ENCODE measurements around the gene OR4K14.
"Not testable (repeated sequence)": the region's sequence is repeated elsewhere in the genome, so short reads cannot be mapped to it uniquely, and the experiment has no call there.

The OR4K14 gene

GRCh38 chr14:19993438-19993837 is 25.7 kb downstream of the OR4K14 start:
- Histone ChIP-seq H3K79me2 (no peaks in the 10 kb centered on the region), H3K9ac (no peak overlapping the region), H3K4me2 (ENCODE audit: low read length) (no peak overlapping the region), H3K36me3 (ENCODE audit: control insufficient read depth, insufficient read depth, low read length) (no peaks in the 10 kb centered on the region), H3K27me3 (ENCODE audit: control insufficient read depth, insufficient read depth, low read length) (no peaks in the 10 kb centered on the region), H3K4me3 (ENCODE audit: low read depth, low read length) (no peak overlapping the region), H3K27ac (no peak overlapping the region), H3K4me1 (no peaks in the 10 kb centered on the region), H3K9me3 (ENCODE audit: control insufficient read depth, low read length) (no peaks in the 10 kb centered on the region), H2AFZ (no peak overlapping the region)
- TF ChIP-seq, protein P1, sequence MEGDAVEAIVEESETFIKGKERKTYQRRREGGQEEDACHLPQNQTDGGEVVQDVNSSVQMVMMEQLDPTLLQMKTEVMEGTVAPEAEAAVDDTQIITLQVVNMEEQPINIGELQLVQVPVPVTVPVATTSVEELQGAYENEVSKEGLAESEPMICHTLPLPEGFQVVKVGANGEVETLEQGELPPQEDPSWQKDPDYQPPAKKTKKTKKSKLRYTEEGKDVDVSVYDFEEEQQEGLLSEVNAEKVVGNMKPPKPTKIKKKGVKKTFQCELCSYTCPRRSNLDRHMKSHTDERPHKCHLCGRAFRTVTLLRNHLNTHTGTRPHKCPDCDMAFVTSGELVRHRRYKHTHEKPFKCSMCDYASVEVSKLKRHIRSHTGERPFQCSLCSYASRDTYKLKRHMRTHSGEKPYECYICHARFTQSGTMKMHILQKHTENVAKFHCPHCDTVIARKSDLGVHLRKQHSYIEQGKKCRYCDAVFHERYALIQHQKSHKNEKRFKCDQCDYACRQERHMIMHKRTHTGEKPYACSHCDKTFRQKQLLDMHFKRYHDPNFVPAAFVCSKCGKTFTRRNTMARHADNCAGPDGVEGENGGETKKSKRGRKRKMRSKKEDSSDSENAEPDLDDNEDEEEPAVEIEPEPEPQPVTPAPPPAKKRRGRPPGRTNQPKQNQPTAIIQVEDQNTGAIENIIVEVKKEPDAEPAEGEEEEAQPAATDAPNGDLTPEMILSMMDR (IDR thresholded peaks at IDR 0.05) = no peak

DNA sequence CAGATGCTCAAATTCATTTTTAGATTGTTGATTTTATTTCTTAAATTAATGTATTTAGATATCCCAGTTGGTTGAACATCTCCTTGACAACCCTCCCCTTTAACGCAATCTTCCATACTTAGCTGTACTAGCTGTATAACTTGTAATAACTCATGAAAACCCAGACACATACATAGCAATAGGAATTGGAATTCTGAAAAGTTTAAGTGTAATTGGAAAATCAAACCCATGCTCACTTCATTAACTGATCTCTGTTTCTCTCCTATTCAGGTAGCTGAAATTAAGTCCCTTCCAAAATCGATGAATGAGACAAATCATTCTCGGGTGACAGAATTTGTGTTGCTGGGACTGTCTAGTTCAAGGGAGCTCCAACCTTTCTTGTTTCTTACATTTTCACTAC is 43.8 kb downstream of the OR4K14 start, which contains the start of gene OR4K15:
Gene OR4K15, plus strand, starts transcription at position 301 of the 400 bp plus-strand sequence. Its CDS starts 0 bp downstream, at position 301.
- no peaks in the 10 kb centered on the region for H3K4me1 ChIP-seq
- H3K79me2 ChIP-seq = no peaks in the 10 kb centered on the region
- no peak within 1 kb of the TSS for H3K4me3 ChIP-seq (ENCODE audit: low read depth, low read length)
- H3K4me2 ChIP-seq (ENCODE audit: low read length) = no peak within 1 kb of the TSS
- H3K9me3 ChIP-seq (ENCODE audit: control insufficient read depth, low read length) = no peaks in the 10 kb centered on the region
- TF ChIP-seq, protein P1 (IDR thresholded peaks at IDR 0.05) = no peak
- no peak within 1 kb of the TSS for H3K27ac ChIP-seq
- no peak within 1 kb of the TSS for H2AFZ ChIP-seq
- no peaks in the 10 kb centered on the region for H3K36me3 ChIP-seq (ENCODE audit: control insufficient read depth, insufficient read depth, low read length)
- H3K9ac ChIP-seq = no peak within 1 kb of the TSS
- no peaks in the 10 kb centered on the region for H3K27me3 ChIP-seq (ENCODE audit: control insufficient read depth, insufficient read depth, low read length)

DNA sequence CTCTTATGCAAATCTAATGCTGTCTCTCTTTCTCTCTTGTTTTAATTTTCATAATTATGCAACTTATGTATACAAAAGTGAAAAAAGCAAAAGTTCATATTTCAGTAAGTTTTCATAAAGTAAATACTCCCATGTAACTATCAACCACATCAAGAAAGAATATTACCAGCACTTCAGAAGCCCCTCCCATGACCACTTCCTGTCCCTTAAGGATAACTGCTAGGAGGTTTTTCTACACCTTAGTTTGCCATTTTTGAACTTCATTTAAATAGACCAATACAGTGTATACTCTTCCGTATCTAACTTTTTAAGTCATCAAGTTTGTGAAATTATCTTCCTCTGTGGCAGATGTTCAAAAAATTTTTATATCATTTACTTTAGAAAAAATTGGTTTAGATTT is 44.3 kb downstream of the OR4K14 start:
- H3K4me1 ChIP-seq = no peaks in the 10 kb centered on the region
- H3K4me3 ChIP-seq (ENCODE audit: low read depth, low read length) = no peak overlapping the region
- H3K27ac ChIP-seq = no peak overlapping the region
- TF ChIP-seq, protein P1 (IDR thresholded peaks at IDR 0.05) = no peak
- H3K36me3 ChIP-seq (ENCODE audit: control insufficient read depth, insufficient read depth, low read length) = no peaks in the 10 kb centered on the region
- no peaks in the 10 kb centered on the region for H3K27me3 ChIP-seq (ENCODE audit: control insufficient read depth, insufficient read depth, low read length)
- H3K9ac ChIP-seq = no peak overlapping the region
- H3K9me3 ChIP-seq (ENCODE audit: control insufficient read depth, low read length) = no peaks in the 10 kb centered on the region
- H2AFZ ChIP-seq = no peak overlapping the region
- H3K79me2 ChIP-seq = no peaks in the 10 kb centered on the region
- H3K4me2 ChIP-seq (ENCODE audit: low read length) = no peak overlapping the region

- not testable (repeated sequence) for H3K9me3 ChIP-seq (ENCODE audit: control insufficient read depth, low read length); H3K4me2 ChIP-seq (ENCODE audit: low read length); H3K27me3 ChIP-seq (ENCODE audit: control insufficient read depth, insufficient read depth, low read length); H3K4me3 ChIP-seq (ENCODE audit: low read depth, low read length); H3K4me1 ChIP-seq; H3K9ac ChIP-seq; H3K27ac ChIP-seq; H3K79me2 ChIP-seq; H2AFZ ChIP-seq; H3K36me3 ChIP-seq (ENCODE audit: control insufficient read depth, insufficient read depth, low read length)
Observed at GRCh38 chr14:19969735-19970134, 49.4 kb downstream of the OR4K14 start.

Data from parathyroid adenoma (tissue), 2 donors.